Large intestine (tissue), 3 donors: ENCODE measurements around the gene CUL4A. TPM values are rescaled to one million over a fixed set of nuclear protein-coding genes. Genes with fewer than 3 reads are reported as not detected.

ENCODE experiments used
- DNase-seq, 2 donors: peaks; one replicate each; pipeline versions ENCODE4 v3.0.0 to v3.0.0-alpha.2; 2013
- H3K27ac ChIP-seq: one replicate; pipeline ENCODE4 v1.5.1; 2013; ENCODE audit warnings: low read length
- H3K27me3 ChIP-seq: 2 replicates; pipeline ENCODE4 v1.6.1; 2013; ENCODE audit warnings: low read length; ENCODE audit not compliant: control insufficient read depth, insufficient read depth
- H3K36me3 ChIP-seq: 2 replicates; pipeline ENCODE4 v1.6.1; 2013; ENCODE audit warnings: low read length; ENCODE audit not compliant: control insufficient read depth, insufficient read depth
- H3K4me1 ChIP-seq: one replicate; pipeline ENCODE4 v1.6.1; 2013; ENCODE audit warnings: low read length; ENCODE audit not compliant: control insufficient read depth, insufficient read depth
- H3K4me3 ChIP-seq: one replicate; pipeline ENCODE4 v1.5.1; 2013; ENCODE audit warnings: low read length
- H3K9me3 ChIP-seq: one replicate; pipeline ENCODE4 v1.6.1; 2013; ENCODE audit warnings: mild to moderate bottlenecking, low read depth, low read length, moderate library complexity; ENCODE audit not compliant: control insufficient read depth
- WGBS: methylation state at CpG from one replicate; pipeline ENCODE4 v1.1.5; 2013; ENCODE audit warnings: low lambda C conversion rate; ENCODE audit not compliant: insufficient coverage; 5-methylcytosine and 5-hydroxymethylcytosine counted together
- polyA plus RNA-seq: library from polyadenylated mRNA; unstranded; fragments of 120-200 nt; gene quantifications from one replicate; pipeline ENCODE4 v1.2.1, GENCODE V29; 2013

The CUL4A gene
- polyA plus RNA-seq, 1 donor, result 78.4 TPM

- WGBS, result 90% methylated on average over 2 of the region's 4 CpGs
- Histone ChIP-seq H3K27ac (no peak overlapping the region), H3K36me3 (peaks cover 68% of the 10 kb centered on the region), H3K27me3 (no peaks in the 10 kb centered on the region), H3K4me3 (no peak overlapping the region), H3K9me3 (no peaks in the 10 kb centered on the region), H3K4me1 (no peaks in the 10 kb centered on the region)
- no peak for DNase-seq
Observed at GRCh38 chr13:113190181-113190580, 19.2 kb upstream of the CUL4A start.

- no peaks in the 10 kb centered on the region for H3K27me3 ChIP-seq
- WGBS, result no CpG with 5 or more reads among the region's 4 CpGs
- no peak for DNase-seq
- no peaks in the 10 kb centered on the region for H3K4me1 ChIP-seq
- no peaks in the 10 kb centered on the region for H3K9me3 ChIP-seq
- no peak overlapping the region for H3K27ac ChIP-seq
- H3K4me3 ChIP-seq, result no peak overlapping the region
- peaks cover 71% of the 10 kb centered on the region for H3K36me3 ChIP-seq
Observed at GRCh38 chr13:113192279-113192678, 17.1 kb upstream of the CUL4A start.

DNA sequence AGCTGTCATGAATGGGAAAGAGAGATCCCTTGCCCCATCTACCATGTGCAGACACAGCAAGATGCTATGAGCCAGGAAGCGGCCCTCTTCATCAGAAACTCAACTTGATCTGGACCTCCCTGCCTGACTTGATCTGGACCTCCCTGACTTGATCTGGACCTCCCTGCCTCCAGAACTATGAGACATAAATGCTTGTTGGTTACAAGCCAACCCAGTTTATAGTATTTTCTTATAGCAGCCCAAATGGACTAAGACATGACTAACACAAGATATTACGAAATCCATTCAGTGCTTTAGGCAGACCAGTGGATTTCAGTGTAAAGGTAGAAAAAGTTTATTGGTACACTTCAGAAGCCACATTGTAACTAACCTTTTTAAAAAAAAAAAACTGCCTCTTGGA, 16.5 kb upstream of the CUL4A start:
- no peak for DNase-seq
- Histone ChIP-seq H3K27me3 (no peaks in the 10 kb centered on the region), H3K4me3 (no peak overlapping the region), H3K9me3 (no peaks in the 10 kb centered on the region), H3K27ac (no peak overlapping the region), H3K36me3 (peaks cover 74% of the 10 kb centered on the region), H3K4me1 (no peaks in the 10 kb centered on the region)
- no CpG with 5 or more reads among the region's 2 CpGs for WGBS

- no peaks in the 10 kb centered on the region for H3K9me3 ChIP-seq
- no peak for DNase-seq
- H3K36me3 ChIP-seq, result peaks cover 79% of the 10 kb centered on the region
- H3K4me1 ChIP-seq, result no peaks in the 10 kb centered on the region
- no peak overlapping the region for H3K4me3 ChIP-seq
- no peak overlapping the region for H3K27ac ChIP-seq
- no peaks in the 10 kb centered on the region for H3K27me3 ChIP-seq
- 71% methylated on average over 1 of the region's 6 CpGs for WGBS
Observed at GRCh38 chr13:113195360-113195759, 14.1 kb upstream of the CUL4A start.

GRCh38 chr13:113196970-113197737, 12.3 kb upstream of the CUL4A start:
- Histone ChIP-seq H3K4me1 (no peaks in the 10 kb centered on the region), H3K27ac (no peak overlapping the region), H3K36me3 (peaks cover 69% of the 10 kb centered on the region), H3K9me3 (no peaks in the 10 kb centered on the region), H3K4me3 (no peak overlapping the region), H3K27me3 (no peaks in the 10 kb centered on the region)
- no peak for DNase-seq
- WGBS, result no CpG with 5 or more reads among the region's 9 CpGs

DNA sequence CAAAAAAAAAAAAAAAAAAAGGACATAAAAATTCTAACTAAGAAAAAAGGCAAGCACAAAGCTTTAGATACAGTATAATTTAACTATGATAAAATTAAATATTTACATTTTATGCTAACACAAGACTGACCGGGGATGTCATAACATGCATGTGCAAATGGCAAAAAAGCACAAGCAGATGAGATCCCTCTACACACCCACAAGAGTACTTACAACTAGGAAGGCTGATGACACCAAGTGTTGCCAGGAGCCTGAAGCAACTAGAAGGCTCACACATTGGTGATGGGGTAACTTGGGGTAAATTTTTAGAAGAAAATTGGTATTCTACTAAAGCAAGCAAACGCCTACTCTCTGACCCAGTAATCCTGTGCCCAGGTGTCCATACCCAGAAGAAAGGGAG, 7.6 kb upstream of the CUL4A start:
- H3K27ac ChIP-seq, result no peak overlapping the region
- peaks cover 44% of the 10 kb centered on the region for H3K36me3 ChIP-seq
- WGBS, result no CpG with 5 or more reads among the region's 2 CpGs
- H3K27me3 ChIP-seq, result no peaks in the 10 kb centered on the region
- DNase-seq, result no peak
- no peak overlapping the region for H3K4me3 ChIP-seq
- no peaks in the 10 kb centered on the region for H3K4me1 ChIP-seq
- no peaks in the 10 kb centered on the region for H3K9me3 ChIP-seq

DNA sequence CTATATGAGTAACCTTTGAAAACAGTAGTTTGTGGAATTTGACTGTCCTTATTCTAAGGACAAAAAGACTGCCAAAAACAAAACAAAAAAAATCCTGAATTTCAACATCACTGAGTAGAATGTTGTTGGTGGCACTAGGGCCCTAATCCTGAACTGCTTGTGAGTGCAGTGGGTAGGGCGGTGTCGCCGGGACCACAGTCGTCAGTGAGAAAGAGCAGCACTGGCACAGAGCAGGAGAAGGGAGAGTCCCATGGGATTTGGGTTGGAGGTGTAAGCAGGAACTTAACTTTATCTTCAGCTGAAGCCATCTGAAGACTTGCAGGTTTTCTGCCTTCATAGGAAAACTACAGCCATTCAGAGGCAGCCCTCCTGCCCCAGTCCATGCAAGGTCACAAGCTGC, 6.5 kb upstream of the CUL4A start:
- peaks cover 4% of the 10 kb centered on the region for H3K4me1 ChIP-seq
- WGBS, result no CpG with 5 or more reads among the region's 4 CpGs
- no peaks in the 10 kb centered on the region for H3K9me3 ChIP-seq
- H3K36me3 ChIP-seq, result peaks cover 33% of the 10 kb centered on the region
- no peak overlapping the region for H3K4me3 ChIP-seq
- DNase-seq, result no peak
- H3K27me3 ChIP-seq, result no peaks in the 10 kb centered on the region
- H3K27ac ChIP-seq, result no peak overlapping the region

DNA sequence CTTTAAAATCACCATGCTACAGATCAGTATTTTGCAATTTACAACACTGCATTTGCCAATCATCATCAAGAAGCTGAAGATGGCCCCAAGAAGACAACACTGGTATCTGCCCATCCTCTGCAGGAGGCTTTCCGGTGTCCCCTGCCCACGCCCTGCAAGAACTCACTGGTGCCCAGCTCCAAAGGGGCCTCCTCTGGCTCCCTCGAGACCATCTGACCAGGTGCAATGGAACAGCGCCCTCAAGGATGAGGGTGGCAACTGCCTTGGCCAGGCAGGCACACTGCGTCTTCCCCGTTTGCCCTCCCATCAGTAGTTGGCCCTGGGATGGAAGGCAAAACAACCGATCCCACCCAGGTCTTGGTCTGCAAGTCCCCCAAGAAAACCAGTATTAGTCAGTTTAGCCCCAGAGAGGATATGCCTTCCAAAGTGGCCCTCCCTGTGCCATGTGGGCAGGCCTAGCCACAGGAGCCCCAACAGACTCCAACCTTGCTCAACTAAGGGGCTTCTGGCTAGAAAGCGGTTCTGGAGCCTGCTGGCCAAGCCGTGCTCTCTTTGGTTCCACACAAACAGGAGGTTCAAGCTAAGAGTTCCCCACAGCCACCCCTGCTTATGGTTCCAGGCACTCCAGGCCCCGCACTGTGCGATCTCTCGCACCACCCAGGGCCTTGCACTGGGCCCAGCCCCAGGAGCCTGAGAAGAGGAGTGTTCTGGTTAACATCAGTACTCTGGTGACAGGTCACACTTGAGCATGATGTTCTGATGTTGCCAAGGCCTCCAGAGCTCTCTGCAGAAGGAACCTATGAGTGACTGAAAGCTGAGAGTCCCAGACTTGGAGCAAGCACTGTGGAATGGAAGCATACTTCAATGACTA, 5.7 kb upstream of the CUL4A start:
- H3K9me3 ChIP-seq, result no peaks in the 10 kb centered on the region
- peaks cover 4% of the 10 kb centered on the region for H3K4me1 ChIP-seq
- DNase-seq, result no peak
- H3K36me3 ChIP-seq, result peaks cover 26% of the 10 kb centered on the region
- H3K27ac ChIP-seq, result no peak overlapping the region
- H3K4me3 ChIP-seq, result no peak overlapping the region
- no peaks in the 10 kb centered on the region for H3K27me3 ChIP-seq
- WGBS, result no CpG with 5 or more reads among the region's 12 CpGs

DNA sequence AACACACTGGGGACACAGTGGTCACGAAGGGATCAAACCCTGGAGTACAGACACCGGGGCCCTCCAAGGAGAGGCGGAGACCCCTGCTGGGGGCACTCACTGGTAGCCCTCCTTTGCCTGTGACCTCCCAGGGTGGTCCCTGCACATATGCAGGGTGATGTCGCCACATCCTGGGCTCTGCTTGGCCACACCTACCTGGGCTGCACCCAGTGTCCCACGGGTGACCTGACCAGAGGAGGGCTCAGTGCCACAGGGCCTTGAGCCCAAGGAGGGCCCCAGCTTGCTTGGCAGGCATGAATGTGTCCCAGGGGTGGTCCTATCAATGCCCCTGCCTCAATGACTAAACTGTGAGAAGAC, 5.1 kb upstream of the CUL4A start:
- no peaks in the 10 kb centered on the region for H3K27me3 ChIP-seq
- H3K9me3 ChIP-seq, result no peaks in the 10 kb centered on the region
- no CpG with 5 or more reads among the region's 5 CpGs for WGBS
- DNase-seq, result no peak
- H3K4me1 ChIP-seq, result peaks cover 4% of the 10 kb centered on the region
- H3K36me3 ChIP-seq, result peaks cover 20% of the 10 kb centered on the region
- H3K4me3 ChIP-seq, result no peak overlapping the region
- H3K27ac ChIP-seq, result no peak overlapping the region

DNA sequence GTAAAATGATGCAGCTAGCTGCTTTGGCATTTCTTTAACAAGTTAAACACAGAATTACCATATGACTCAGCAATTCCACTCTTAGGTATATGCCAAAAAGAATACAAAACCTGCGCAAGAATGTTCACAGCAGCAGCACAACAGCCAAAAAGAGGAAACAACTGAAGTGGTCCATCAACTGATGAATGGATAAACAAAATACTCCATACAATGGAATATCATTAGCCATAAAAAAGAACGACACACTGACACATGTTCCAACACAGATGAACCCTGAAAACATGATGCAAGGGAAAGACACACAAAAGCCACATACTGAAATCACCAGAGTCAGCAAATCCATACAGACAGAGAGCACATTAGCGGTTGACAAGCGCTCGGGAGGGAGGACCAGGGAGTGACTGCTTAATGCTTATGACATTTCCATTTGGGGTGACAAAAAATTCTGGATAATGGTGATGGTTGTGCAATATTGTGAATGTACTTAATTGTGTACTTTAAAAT, 3.9 kb upstream of the CUL4A start:
- no peak overlapping the region for H3K27ac ChIP-seq
- no peaks in the 10 kb centered on the region for H3K9me3 ChIP-seq
- peaks cover 11% of the 10 kb centered on the region for H3K36me3 ChIP-seq
- H3K4me1 ChIP-seq, result peaks cover 5% of the 10 kb centered on the region
- no CpG with 5 or more reads among the region's 5 CpGs for WGBS
- no peak for DNase-seq
- no peaks in the 10 kb centered on the region for H3K27me3 ChIP-seq
- H3K4me3 ChIP-seq, result no peak overlapping the region
